HG03558 (cell line): ENCODE measurements around the gene GAS2L3.
"Not testable (repeated sequence)": the region's sequence is repeated elsewhere in the genome, so short reads cannot be mapped to it uniquely, and the experiment has no call there.

Experiments
- ATAC-seq: cut with Tn5 transposase; IDR thresholded peaks from one replicate; pipeline ENCODE4 v1.9.1; 2021; ENCODE audit warnings: moderate number of reproducible peaks; ENCODE audit not compliant: unreplicated experiment; ENCODE audit errors: extremely low read depth

Gene GAS2L3

GRCh38 chr12:100573292-100574186 is at the start of gene GAS2L3:
TSS of gene GAS2L3 (plus strand) at chr12:100573684. CDS start at chr12:100594905, 21,221 bp downstream.
- peak; percentile 76 for ATAC-seq

- no peak for ATAC-seq
Measured at GRCh38 chr12:100528034-100528433, 45.5 kb upstream of the GAS2L3 start.

- no peak for ATAC-seq
Measured at GRCh38 chr12:100528471-100529127, 44.9 kb upstream of the GAS2L3 start.

- no peak for ATAC-seq
Measured at GRCh38 chr12:100529756-100530350, 43.6 kb upstream of the GAS2L3 start.

- no peak for ATAC-seq
Measured at GRCh38 chr12:100533376-100533775, 40.1 kb upstream of the GAS2L3 start.

GRCh38 chr12:100534625-100535227 is 38.8 kb upstream of the GAS2L3 start:
- no peak for ATAC-seq

GRCh38 chr12:100539202-100539601 is 34.3 kb upstream of the GAS2L3 start:
- no peak for ATAC-seq

GRCh38 chr12:100544165-100544564 is 29.3 kb upstream of the GAS2L3 start:
- no peak for ATAC-seq

- ATAC-seq, result no peak
Measured at GRCh38 chr12:100545092-100545491, 28.4 kb upstream of the GAS2L3 start.

- no peak for ATAC-seq
Measured at GRCh38 chr12:100553936-100554335, 19.5 kb upstream of the GAS2L3 start.

- ATAC-seq, result no peak
Measured at GRCh38 chr12:100554608-100555077, 18.8 kb upstream of the GAS2L3 start.

- ATAC-seq, result no peak
Measured at GRCh38 chr12:100555722-100556121, 17.8 kb upstream of the GAS2L3 start.

- ATAC-seq, result no peak
Measured at GRCh38 chr12:100557357-100557756, 16.1 kb upstream of the GAS2L3 start.

GRCh38 chr12:100559261-100559660 is 14.2 kb upstream of the GAS2L3 start:
- not testable (repeated sequence) for ATAC-seq

- ATAC-seq, result no peak
Measured at GRCh38 chr12:100564090-100564489, 9.4 kb upstream of the GAS2L3 start.

GRCh38 chr12:100564905-100565467 is 8.5 kb upstream of the GAS2L3 start:
- no peak for ATAC-seq

- no peak for ATAC-seq
Measured at GRCh38 chr12:100565987-100566545, 7.4 kb upstream of the GAS2L3 start.

GRCh38 chr12:100566887-100567637 is 6.4 kb upstream of the GAS2L3 start:
- ATAC-seq, result peak; percentile 81

- ATAC-seq, result no peak
Measured at GRCh38 chr12:100567945-100568344, 5.5 kb upstream of the GAS2L3 start.
